D721Med (cell line): Measurements from ENCODE around the gene STARD13.
"Not testable (repeated sequence)": the region's sequence is repeated elsewhere in the genome, so short reads cannot be mapped to it uniquely, and the experiment has no call there.

ENCODE experiments used
- DNase-seq: peaks from one replicate; pipeline ENCODE4 v3.0.0; 2011; ENCODE audit warnings: low spot score; ENCODE audit not compliant: insufficient read length
- FAIRE-seq: peaks from 2 replicates; lab custom pipeline; 2011; peaks lifted over from hg19 to GRCh38; lab: Jason Lieb, UNC
- CTCF ChIP-seq: IDR thresholded peaks from 2 replicates; pipeline ENCODE4 v1.5.1; 2012; ENCODE audit warnings: mild to moderate bottlenecking, control low read depth; ENCODE audit not compliant: insufficient read depth; ENCODE audit errors: missing control alignments

STARD13 gene

GRCh38 chr13:33244907-33245287, 40.7 kb downstream of the STARD13 start:
- no peak for DNase-seq
- TF ChIP-seq CTCF: no peak
- no peak for FAIRE-seq

DNA sequence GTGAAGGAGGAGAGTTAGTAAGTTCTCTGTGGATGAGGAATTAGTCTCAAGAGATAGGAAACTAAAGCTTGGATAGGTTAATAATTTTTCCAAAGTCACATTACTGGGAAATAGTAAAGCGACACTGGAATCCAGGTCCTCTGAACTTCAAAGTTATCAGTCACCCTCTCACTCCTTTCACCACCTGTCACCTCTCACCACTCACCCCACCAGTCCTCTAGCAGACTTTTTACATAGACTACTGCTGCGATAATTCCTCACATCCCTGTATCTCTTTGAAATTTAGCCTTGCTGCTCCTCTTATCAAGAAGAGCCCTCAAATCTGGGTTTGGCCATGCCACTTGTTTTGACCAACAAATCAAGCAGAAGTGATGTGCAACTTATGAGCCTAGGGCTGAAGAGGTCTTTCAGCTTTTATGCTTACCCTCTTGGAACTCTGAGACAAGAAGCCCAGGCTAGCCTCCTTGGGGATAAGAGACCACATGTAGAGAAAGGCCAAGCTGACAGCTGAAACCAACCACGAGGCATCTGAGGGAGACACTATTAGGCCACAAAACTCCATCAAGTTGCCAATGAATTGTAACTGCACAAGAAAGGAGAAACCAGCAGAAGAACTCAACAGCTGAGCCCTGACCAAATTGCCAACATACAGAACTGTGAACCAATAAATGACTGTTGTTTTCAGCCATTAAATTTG, 41.2 kb downstream of the STARD13 start:
- FAIRE-seq: no peak
- no peak for TF ChIP-seq CTCF
- no peak for DNase-seq

- FAIRE-seq (no peak), DNase-seq (no peak)
- TF ChIP-seq CTCF: no peak
Observed at GRCh38 chr13:33242984-33243617, 42.5 kb downstream of the STARD13 start.

- DNase-seq, FAIRE-seq: not testable (repeated sequence)
Observed at GRCh38 chr13:33242372-33242771, 43.2 kb downstream of the STARD13 start.

GRCh38 chr13:33236021-33236420, 49.5 kb downstream of the STARD13 start:
- no peak for TF ChIP-seq CTCF
- no peak for DNase-seq
- no peak for FAIRE-seq

- no peak for FAIRE-seq
- no peak for TF ChIP-seq CTCF
- DNase-seq: no peak
Observed at GRCh38 chr13:33235564-33235963, 50.0 kb downstream of the STARD13 start.

GRCh38 chr13:33235078-33235477, 50.5 kb downstream of the STARD13 start:
- DNase-seq: no peak
- FAIRE-seq: no peak
- no peak for TF ChIP-seq CTCF
